ENCODE measurements around the gene LHX4.

DNA sequence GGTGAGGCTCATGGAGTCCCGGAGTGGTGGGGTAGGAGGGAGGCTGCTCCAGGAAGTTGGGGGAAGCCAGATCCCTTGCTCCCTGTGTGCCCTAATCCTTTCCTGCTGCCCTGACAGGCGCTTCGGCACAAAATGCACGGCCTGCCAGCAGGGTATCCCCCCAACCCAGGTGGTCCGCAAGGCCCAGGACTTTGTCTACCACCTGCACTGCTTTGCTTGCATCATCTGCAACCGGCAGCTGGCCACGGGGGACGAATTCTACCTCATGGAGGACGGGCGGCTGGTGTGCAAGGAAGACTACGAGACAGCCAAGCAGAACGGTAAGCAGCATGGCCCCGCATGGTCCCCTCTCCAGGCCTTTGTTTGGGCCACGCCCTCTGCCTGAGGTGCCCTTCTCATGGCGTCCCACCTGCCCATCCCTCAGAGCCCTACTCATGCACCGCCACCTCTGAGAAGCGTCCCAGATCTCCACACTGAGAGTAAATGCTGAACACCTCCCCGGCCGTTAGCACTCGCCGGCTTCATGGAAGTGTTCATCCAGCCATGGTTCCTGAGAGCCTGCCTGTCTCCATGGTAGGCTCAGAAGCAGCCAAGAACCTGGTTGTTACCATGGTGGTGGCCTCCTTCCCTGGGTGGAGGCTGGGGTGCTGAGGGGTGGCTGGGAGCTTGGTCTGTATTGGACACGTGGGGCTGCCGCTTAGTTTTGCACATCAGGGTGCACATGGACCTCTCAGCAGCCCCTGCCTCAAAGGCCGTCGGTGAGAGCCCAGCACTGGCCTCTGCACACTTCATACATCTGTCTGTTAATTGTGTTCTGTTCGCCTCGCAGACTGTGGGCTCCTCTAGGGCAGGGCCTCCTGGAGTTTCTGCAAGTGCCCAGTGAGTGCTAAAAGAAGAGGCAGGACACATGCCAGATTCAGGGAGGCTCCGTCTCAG is 36.5 kb downstream of the LHX4 start:
- TF ChIP-seq CTCF (IDR thresholded peaks at IDR 0.05): no peak
- no peak for TF ChIP-seq POLR2A (IDR thresholded peaks at IDR 0.05)

Measured in transverse colon (tissue), 3 donors.